GM19452 (cell line): ENCODE measurements around the gene PEF1.
A peak's percentile ranks its signal among the peaks of the same experiment; 100 is the strongest.
"Not testable (repeated sequence)": the region's sequence is repeated elsewhere in the genome, so short reads cannot be mapped to it uniquely, and the experiment has no call there.

Experiments used
- ATAC-seq: cut with Tn5 transposase; IDR thresholded peaks from one replicate; pipeline ENCODE4 v1.9.1; 2021; ENCODE audit not compliant: unreplicated experiment

The PEF1 gene

DNA sequence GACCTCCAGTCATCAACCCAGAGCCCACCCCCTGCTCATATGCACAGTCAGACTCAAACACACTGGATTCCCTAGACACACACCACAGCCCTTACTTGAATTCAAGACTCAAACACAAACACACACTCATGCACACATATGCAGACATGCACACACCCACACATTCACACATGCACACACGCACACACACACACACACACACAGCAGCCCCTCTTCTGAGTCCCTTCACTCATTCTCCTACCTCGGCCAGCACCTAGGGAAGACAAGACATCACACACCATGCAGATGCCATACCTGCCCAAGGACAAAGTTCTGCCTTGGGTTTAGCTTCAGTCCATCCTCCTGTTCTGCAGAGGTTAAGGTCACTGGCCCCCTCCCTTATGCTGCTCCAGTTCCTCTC, 28.7 kb downstream of the PEF1 start:
- ATAC-seq: no peak

DNA sequence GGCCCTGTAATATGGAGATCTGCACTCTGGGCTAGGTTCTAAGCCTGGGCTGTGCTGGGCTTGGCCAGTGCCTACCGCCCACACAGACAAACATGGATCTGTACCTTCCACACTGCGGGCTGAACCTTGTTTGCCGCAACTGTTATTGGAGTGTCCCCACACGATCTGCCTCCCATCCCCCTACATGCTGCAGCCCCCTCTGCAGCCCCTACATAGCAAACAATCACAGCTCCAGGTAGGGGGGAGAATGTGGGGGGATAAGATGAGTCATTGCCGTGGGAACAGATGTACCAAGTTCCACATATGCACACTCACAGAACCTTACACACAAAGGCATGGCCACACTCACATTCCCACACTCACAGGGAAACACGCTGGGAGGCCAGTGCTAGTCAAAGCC, 29.3 kb downstream of the PEF1 start:
- ATAC-seq: no peak

DNA sequence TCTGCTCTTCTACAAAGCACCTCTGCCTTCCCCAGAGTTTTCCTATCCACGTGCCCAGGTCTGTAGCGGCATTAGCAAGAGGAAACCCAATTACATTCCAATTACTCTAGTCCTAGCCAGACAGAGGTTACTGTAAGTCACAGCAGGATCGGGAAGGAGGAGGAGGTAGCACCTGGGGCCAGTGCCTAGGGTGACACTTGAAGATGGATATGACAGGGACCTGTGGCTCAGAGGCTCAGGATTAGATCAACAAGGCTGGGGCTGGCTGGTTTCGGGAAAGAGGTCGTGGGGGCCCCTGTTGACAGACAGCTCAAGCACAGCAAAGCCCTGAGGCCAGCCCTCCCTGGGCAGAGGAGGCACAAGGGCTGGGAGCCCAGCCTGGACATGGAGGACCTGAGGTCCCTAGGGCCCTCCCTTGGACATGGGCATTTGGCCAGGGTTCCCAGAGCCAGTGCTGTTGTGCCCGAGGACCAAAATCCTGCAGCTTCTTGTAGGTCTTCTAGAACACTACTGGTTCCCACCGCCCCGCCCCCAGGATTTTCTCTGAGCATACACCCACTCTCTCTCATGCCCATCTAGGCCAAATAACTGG, 30.2 kb downstream of the PEF1 start:
- ATAC-seq: no peak

DNA sequence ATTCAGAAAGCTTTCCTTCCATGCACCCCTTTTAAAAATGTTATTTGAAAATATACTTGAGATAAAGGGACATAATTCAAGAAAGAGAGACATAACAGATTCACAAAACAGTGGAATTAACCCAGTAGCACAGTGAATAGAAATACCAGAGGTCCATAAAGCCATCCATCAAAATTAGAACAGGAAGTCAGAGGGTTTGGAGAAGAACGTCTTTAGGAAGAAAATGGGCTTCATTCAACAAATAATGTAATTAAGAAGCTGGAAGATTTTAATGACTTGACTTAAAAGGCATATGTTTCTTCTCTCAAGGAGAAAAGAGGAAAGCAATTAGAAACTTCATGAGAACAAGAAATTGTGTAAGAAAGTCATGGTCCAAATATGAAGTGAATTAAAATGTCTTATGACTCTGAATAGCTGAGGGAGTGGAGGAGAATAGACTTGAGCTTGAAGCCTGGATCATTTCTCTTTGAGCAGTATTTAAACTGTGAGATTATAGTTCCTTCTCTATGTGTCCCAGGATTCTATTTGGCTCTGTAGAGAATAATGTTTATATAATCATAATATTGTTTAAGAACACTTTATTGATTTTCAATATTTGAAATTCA, 35.1 kb downstream of the PEF1 start:
- ATAC-seq: no peak

DNA sequence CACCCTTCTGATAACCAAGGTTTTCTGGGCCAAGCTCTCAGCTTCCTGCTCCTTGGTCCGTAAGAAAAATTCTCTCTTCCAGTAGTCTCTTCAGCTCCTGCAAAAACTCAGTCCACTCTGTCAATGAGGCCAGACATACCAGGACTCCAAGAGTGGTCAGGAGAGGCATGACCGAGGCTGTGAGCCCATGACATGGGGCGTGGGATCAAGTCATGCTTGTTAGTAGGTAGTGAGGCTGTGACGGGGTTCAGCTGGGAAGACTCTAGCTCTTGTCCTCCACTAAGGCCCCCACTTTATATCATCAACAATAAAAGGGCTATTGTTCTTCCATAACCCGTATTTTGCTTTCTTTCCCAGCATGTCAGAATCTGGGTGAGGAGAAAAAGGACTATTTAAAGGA, 37.3 kb downstream of the PEF1 start:
- no peak for ATAC-seq

DNA sequence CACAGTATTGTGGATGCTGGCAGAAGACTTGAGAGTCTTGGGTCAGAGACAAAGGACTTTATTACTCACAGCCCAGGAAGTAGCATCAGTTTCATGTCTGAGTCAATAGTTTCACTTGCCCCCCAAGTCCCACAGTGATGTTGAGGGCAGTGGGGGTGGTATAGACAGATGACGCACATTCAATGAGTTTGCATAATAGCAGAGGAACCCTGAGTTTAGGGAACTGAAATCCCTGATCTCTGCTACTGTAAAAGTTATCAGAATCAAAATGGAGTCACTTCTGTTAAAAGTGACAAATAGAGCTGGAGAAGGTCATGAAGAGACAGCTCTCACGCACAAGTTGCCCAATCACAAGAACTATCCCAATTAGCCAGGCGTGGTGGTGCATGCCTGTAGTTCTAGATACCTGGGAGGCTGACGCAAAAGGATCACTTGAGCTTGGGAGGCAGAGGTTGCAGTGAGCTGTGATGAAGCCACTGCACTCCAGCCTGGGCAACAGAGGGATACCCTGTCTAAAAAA, 38.7 kb downstream of the PEF1 start:
- ATAC-seq: peak; percentile 96

DNA sequence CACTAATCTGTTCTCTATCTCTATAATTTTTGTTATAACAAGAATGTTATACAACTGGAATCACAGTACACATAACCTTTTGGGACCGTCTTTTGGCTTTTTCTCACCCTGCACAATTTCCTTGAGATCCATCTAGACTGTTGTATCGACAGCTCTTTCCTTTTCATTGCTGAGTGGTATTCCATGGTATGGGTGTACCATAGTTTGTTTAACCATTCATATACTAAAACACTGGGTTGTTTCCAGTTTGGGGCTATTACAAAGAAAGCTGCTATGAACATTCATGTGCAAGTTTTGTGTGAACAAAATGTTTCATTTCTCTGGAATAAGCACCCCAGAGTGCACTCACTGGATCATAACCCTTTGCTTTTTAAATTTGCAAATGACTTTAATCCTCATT, 42.6 kb downstream of the PEF1 start:
- ATAC-seq: no peak

DNA sequence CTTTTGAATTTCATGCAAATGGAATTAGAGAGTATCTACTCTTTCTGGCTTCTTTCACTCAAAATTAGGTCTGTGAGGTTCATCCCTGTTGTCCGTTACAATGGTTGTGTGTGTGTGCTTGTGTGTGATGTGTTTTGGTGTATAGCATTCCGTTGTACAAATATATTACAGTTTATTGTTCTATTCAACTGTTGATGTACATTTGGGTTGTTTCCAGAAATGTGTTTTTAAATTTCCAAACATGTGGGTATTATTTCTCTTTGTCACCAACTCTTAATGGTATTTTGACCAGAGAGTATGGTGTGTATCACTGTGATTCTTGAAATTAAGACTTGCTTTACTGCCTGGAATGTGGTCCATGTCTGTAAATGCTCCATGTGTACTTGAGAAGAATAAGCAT, 44.0 kb downstream of the PEF1 start:
- ATAC-seq: no peak

DNA sequence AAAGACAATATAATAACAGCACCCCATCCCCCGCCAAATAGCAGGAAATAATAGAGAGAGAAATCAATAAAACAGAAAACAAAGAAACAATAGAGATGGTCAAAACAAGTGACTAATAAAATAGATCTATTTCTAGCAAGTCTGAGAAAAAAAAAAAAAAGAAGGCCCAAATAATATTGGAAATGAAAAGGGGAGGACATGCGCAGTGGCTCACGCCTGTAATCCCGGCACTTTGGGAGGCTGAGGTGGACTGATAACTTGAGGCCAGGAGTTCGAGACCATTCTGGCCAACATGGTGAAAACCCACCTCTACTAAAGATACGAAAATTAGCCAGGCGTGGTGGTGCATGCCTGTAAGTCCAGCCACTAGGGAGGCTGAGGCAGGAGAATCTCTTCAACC, 45.7 kb downstream of the PEF1 start:
- ATAC-seq: no peak

DNA sequence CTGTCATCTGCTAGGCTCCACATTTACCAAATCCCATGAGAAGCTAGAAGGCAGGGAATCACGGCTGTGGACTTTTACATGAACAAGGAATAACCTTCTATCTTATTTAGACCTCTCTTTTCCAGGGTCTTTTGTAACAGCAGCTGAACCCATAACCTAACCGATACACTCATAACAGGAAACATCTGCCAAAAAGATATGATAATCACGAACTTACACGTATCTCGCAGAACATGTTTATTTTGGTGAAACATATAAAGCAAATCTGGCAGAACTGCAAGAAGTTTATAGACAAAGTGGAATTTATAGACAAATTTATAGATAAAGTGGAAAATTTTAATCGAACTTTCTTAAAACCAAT, 48.0 kb downstream of the PEF1 start:
- ATAC-seq: no peak

DNA sequence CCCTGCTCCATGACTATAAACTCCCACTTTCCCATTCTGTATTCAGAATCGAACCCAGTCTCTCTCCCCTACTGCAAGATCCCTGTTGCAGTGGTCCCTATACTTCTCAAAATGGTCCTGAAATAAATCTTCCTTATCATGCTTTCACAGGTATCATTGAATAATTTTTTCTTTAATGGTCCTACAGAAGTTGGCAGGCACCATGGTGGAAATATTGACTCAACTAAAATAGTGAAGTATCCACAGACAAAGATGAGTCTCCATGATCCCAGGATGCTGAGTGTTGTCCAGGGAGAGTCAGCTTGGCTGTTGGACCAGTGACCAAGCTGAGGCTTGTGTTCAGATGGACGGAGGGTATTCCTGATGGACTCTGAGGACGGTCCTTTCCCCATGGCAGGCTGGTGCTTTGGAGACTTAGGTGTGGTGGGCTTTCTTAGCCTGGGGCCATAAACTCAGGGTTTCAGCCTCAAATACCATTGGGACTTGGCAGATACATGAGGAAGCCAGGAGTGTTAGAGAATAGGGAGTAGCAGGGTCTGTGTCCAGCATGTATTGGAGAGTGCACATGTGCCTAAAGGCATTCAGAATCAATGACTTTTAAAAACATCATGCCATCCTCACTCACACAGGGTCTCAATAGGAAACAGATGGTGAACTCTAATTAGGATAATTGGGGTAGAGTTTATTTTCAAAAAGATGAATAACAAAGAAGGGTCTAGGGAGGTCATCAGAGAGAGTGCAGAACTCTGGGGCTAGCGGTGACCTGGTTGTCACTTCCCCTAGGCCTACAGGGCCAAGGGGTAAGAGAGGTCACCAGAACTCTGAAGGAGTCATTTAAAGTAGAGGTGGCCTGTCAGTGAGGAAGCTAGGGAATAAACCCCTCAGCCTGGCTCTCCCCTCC, 48.6 kb downstream of the PEF1 start:
- ATAC-seq: no peak

DNA sequence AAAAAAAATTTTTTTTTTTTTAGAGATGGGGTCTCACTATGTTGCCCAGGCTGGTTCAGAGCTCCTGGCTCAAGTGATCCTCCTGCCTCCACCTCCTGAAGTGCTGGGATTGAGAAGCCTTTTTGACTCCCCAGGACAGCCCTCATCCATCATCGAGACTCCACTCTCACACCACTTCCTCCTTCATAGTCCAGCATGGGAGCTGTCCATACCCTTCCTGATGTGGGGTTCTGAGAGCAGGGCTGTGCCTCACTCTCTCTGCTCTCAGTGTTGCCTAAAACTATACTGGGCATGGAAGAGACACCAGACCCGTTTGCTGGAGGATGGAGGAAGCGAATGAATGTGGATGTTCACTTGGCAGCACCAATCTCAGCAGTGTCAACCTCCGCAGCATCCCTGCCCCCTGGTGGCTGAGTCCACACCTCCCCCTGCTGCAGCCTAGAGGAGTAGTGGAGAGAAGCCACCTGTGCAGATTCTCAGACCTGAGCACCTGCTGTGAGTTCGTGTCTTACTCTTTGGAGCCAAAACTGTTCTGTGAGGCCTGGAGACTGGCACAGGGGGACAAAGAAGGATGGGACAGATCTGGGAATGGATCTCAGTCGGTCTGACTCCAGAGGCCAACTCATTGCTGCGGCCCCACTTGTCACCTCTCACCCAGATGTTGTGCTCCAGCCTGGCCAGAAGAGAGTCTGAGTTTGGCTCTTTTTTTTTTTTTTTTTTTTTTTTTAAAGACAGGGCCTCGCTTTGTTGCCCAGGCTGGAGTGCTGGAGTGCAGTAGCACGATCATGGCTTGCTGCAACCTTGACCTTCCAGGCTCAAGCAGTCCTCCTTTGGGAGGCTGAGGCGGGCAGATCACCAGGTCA, 50.7 kb downstream of the PEF1 start:
- ATAC-seq: no peak

DNA sequence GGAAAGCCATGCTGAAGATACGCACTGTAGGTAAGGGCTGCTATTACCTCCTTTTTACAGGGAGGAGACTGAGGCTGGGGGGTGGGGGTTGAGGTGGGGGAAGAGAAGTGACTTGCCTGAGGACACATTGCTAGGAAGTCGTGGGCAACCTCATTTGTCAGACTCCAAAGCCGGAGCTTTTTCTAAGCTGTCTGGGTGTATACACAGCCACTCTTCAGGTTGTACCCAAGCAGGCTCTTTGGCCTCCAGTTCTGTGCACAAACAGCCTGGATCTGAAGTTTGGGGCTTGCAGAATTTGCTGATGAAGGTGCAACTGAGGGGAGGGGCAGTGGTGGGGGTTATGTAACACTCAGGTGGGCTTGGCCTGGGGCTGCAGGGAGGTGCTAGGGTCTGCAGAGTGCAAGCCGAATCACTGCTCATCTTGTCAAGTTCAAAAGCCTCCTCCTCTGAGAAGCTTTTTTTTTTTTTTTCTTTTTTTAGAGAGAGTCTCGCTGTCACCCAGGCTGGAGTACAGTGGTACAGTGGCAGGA, 51.5 kb downstream of the PEF1 start:
- no peak for ATAC-seq

DNA sequence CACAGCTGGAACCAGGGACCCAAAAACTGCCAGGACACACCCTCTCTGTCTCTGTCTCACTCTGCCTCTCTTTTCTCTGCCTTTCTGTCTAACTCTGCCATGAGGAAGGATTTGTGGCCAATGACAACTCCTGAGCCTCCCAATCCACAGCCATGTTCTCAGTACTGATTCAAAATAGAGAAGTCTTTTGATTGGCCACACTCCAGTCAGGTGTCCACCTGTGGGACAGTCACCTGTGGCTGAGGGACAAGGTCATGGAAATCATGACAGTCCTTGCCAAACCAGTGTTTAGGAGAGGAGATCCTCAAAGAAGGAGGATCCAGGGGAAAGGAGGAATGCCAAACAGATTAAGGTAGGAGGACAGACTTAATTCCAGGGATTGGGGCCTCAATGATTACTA, 52.5 kb downstream of the PEF1 start:
- ATAC-seq: no peak

DNA sequence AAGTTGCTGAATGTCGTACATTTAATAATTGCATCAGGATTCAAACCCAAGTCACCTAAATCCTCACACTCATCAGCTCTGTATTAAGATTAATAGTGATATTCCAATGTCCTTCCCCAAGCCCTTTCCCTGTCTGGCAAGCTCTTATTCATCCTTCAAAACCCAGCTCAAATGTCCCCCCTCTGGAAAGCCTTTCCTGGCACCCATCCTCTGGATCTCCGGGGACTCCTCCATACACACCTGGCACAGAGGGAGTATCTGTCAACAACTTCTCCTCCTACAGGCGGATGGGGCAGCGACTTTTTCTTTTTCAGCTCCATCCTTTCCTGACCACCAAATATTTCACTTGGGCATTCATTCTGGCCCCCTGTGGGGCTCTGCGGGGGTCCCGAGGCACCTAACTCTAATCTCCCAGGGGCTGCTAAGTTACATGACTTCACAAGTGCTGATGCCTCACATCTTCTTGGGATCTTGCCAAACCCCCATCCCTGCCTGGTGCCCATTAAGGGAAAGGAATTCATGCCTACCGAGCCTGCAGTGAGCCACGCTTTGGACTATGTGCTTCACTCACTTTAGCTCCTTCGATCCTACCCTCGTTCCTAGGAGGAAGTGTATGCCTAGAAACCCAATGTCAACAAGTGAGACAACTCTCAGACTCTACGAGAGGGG, 53.1 kb downstream of the PEF1 start:
- ATAC-seq: no peak

DNA sequence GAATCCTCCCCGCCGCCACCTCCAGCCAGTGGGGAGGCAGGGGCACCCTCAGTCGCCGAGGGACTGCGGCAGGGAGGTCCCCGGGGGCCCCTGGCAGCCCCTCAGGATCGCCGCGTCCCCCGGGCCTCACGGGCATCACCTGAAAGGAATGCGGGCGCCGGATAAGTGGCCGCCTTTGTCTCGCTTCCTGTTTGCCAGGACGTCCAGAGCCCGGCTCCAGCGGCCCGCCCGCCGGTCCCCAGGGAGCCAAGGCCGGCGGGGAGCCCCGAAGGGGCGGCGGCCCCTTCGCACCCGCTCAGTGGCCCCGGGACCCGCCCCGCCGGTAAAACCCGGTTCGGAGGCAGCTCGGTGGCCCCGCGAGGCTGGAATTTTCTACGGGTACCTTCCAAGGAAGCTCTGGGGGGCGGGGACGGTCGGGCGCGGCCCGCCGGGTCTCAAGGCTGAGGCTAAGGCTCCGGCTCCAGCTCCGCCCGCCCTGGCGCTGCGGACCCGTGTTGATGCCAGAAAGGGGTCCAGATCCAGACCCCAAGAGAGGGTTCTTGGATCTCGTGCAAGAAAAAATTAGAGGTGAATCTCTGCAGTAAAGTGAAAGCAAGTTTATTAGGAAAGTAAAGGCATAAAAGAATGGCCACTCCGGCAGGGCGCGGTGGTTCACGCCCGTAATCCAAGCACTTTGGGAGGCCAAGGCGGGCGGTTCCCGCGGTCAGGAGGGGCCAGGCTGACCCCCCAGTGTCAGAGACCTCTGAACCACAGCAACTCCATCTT, 55.7 kb downstream of the PEF1 start:
- no peak for ATAC-seq

DNA sequence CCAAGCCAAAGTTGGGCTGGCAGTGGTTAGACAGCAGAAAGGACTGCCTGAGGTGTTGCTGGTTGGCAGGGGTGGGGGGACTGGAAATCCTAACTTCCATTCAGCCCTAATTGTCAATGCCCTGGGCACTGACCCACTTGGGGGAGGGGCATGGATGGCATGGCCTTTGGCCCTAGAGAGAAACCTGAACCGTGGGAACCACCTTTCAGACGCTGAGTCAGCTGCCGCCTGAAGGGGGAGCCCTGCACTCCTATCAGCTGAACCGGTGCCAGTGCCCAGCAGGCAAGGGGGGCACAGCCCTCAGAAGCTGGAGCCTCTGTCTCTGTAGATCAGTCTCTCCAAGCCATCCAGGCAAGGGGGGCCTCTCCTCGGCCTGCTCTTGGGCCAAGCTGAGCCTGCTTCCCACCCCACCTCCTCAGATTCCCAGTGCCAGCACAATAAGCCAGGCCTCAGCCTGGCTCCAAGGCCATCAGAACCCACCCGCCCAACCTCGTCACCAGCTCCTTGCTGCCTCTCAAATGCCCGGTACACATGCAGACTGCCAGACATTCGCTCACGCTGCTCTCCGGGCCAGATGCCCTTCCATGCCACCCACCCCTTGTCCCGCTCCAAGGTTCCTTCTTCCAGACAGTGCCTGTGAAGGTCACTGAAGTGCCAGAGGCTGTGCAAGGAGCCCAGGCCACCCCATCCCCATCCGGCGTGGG, 56.8 kb downstream of the PEF1 start:
- no peak for ATAC-seq

DNA sequence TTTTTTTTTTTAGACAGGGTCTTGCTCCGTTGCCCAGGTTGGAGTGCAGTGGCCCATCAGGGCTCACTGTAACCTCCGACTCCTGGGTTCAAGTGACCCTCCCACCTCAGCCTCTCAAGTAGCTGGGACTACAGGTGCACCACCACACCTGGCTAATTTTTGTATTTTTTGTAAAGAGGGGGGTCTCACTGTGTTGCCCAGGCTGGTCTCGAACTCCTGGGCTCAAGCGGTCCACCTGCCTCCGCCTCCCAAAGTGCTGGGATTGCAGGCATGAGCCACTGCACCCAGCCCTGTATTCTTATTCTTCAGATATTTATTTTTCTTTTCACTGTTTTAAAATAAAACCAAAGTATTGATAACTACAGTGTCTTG, 57.4 kb downstream of the PEF1 start:
- not testable (repeated sequence) for ATAC-seq
